Activated naive CD8-positive, alpha-beta T cell (primary cell): ENCODE measurements around the gene CHIA.
"Not testable (repeated sequence)": the region's sequence is repeated elsewhere in the genome, so short reads cannot be mapped to it uniquely, and the experiment has no call there.

Experiments used
- H3K27ac Mint-ChIP-seq: one replicate; pipeline ENCODE4 v1.8.0; 2021; ENCODE audit warnings: mixed read lengths
- H3K27me3 Mint-ChIP-seq: one replicate; pipeline ENCODE4 v1.8.0; 2021; ENCODE audit warnings: mixed read lengths
- H3K36me3 Mint-ChIP-seq: one replicate; pipeline ENCODE4 v1.8.0; 2021; ENCODE audit warnings: mixed read lengths
- H3K4me1 Mint-ChIP-seq: one replicate; pipeline ENCODE4 v1.8.0; 2021; ENCODE audit warnings: low read depth, mixed read lengths
- H3K4me3 Mint-ChIP-seq: one replicate; pipeline ENCODE4 v1.8.0; 2021; ENCODE audit warnings: mild to moderate bottlenecking, mixed read lengths
- H3K9me3 Mint-ChIP-seq: one replicate; pipeline ENCODE4 v1.8.0; 2021; ENCODE audit warnings: low read depth, mixed read lengths

CHIA gene

DNA sequence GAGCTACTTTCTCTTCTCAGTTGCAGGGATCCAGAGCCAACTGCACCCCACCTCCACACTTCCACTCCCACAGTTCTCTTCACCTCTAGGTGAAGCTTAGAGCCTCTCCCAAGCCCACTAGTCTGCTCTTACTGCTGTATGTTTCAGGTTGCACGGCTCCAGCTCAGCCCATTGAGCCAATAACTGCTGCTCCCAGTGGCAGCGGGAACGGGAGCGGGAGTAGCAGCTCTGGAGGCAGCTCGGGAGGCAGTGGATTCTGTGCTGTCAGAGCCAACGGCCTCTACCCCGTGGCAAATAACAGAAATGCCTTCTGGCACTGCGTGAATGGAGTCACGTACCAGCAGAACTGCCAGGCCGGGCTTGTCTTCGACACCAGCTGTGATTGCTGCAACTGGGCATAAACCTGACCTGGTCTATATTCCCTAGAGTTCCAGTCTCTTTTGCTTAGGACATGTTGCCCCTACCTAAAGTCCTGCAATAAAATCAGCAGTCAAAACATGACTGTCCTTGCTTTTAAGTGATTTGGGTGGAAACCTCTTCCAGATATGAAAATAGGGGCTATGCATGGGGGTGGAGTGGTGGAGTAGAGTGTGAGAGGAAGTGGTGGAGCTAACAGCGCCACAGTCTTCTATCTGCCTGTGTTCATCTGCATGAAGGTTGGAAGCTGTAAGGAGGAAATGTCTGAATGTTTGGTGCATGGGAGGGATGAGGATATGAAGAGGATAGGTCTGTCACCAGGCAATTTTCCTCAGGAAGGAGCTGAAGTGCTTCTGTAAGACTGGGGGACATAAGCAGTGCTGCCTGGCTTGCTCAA lies 29.6 kb downstream of the CHIA start:
- H3K36me3 Mint-ChIP-seq = no peaks in the 10 kb centered on the region

DNA sequence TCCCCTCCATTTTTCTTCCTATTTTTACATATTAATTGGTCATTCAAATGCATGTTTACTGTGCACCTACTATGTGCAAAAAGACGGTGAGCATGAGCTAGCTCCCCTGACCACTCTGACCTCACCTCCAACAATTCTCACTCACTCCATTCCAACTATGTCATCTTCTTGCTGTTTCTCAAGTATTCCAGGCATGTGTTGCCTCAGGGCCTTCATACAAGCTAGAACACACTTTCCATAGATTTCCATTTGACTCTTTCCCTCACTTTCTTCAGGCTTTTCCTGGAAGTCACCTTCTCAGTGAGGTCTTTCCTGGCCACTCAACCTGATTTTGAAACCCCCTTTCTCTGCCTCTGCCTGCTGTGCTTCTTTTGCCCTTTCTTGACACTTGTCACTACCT lies 32.6 kb downstream of the CHIA start:
- no peak overlapping the region for H3K27ac Mint-ChIP-seq
- no peak overlapping the region for H3K4me3 Mint-ChIP-seq
- H3K9me3 Mint-ChIP-seq = peaks cover 7% of the 10 kb centered on the region
- H3K27me3 Mint-ChIP-seq = no peaks in the 10 kb centered on the region
- H3K36me3 Mint-ChIP-seq = peaks cover 9% of the 10 kb centered on the region
- H3K4me1 Mint-ChIP-seq = peaks cover 8% of the 10 kb centered on the region

More for the DNA sequence above, 29.6 kb downstream of the CHIA start:
- Mint-ChIP-seq H3K27ac (no peak overlapping the region), H3K9me3 (no peaks in the 10 kb centered on the region), H3K4me1 (peaks cover 8% of the 10 kb centered on the region), H3K27me3 (no peaks in the 10 kb centered on the region), H3K4me3 (peak overlapping the region; percentile 3)

DNA sequence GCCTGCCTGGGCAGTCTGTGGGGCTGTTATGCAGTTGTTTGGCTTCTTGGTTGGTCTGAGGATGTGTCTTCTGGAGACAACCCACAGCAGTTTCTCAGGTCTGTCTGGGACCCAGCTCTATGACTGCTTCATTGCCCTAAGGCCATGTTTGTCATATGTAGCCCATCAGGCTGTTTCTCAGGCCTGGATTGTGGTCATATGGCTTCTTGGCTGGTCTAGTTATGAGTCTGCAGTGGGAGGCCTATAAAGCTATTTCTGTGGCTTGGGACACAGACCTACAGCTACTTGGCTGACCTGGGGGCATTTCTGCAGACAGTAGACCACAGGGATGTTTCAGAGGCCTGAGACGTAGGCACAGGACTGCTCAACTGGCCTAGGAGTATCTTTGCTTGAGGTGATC lies 41.5 kb downstream of the CHIA start:
- peaks cover 3% of the 10 kb centered on the region for H3K4me1 Mint-ChIP-seq
- no peak overlapping the region for H3K4me3 Mint-ChIP-seq
- H3K36me3 Mint-ChIP-seq = peaks cover 28% of the 10 kb centered on the region
- no peaks in the 10 kb centered on the region for H3K27me3 Mint-ChIP-seq
- H3K9me3 Mint-ChIP-seq = peaks cover 22% of the 10 kb centered on the region
- no peak overlapping the region for H3K27ac Mint-ChIP-seq

DNA sequence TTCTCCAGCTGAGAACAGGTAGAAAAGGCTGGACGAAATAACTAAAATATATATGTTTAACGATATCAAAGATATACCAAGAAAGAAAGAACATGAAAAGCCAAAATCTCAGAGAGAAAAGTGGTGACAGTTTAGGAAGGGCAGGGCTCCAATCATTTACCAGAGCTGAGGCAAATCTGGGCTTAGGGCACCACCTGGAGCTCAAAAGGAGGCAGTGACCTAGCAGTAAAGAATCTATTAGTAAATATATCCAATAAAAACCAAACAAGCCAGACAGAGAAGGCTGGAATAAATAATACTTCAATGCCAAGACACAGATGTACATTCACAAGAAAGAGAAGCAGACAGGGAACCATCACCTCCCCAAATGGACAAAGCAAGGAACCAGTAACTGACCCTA lies 43.5 kb downstream of the CHIA start:
- no peaks in the 10 kb centered on the region for H3K27me3 Mint-ChIP-seq
- peaks cover 9% of the 10 kb centered on the region for H3K36me3 Mint-ChIP-seq
- no peak overlapping the region for H3K27ac Mint-ChIP-seq
- no peak overlapping the region for H3K4me3 Mint-ChIP-seq
- peaks cover 5% of the 10 kb centered on the region for H3K9me3 Mint-ChIP-seq
- peaks cover 3% of the 10 kb centered on the region for H3K4me1 Mint-ChIP-seq

DNA sequence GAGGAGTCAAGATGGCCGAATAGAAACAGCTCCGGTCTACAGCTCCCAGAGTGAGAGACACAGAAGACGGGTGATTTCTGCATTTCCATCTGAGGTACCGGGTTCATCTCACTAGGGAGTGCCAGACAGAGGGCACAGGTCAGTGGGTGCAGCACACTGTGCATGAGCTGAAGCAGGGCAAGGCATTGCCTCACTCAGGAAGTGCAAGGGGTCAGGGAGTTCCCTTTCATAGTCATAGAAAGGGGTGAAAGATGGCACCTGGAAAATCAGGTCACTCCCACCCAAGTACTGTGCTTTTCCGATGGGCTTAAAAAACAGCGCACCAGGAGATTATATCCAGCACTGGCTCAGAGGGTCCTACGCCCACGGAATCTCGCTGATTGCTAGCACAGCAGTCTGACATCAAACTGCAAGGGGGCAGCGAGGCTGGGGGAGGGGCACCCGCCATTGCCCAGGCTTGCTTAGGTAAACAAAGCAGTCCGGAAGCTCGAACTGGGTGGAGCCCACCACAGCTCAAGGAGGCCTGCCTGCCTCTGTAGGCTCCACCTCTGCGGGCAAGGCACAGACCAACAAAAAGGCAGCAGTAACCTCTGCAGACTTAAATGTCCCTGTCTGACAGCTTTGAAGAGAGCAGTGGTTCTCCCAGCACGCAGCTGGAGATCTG lies 44.7 kb downstream of the CHIA start:
- not testable (repeated sequence) for H3K36me3 Mint-ChIP-seq, H3K4me3 Mint-ChIP-seq, H3K27me3 Mint-ChIP-seq, H3K27ac Mint-ChIP-seq, H3K4me1 Mint-ChIP-seq, H3K9me3 Mint-ChIP-seq

DNA sequence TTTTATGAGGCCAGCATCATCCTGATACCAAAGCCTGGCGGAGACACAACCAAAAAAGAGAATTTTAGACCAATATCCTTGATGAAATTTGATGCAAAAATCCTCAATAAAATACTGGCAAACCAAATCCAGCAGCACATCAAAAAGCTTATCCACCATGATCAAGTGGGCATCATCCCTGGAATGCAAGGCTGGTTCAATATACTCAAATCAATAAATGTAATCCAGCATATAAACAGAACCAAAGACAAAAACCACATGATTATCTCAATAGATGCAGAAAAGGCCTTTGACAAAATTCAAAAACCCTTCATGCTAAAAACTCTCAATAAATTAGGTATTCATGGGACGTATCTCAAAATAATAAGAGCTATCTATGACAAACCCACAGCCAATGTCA lies 48.2 kb downstream of the CHIA start:
- not testable (repeated sequence) for H3K27ac Mint-ChIP-seq, H3K4me1 Mint-ChIP-seq, H3K36me3 Mint-ChIP-seq, H3K27me3 Mint-ChIP-seq, H3K4me3 Mint-ChIP-seq, H3K9me3 Mint-ChIP-seq

- H3K27ac Mint-ChIP-seq = peak overlapping the region; percentile 69
- H3K9me3 Mint-ChIP-seq = no peaks in the 10 kb centered on the region
- peak overlapping the region; percentile 86 for H3K4me3 Mint-ChIP-seq
Measured at GRCh38 chr1:111346089-111346885, 55.6 kb downstream of the CHIA start.

DNA sequence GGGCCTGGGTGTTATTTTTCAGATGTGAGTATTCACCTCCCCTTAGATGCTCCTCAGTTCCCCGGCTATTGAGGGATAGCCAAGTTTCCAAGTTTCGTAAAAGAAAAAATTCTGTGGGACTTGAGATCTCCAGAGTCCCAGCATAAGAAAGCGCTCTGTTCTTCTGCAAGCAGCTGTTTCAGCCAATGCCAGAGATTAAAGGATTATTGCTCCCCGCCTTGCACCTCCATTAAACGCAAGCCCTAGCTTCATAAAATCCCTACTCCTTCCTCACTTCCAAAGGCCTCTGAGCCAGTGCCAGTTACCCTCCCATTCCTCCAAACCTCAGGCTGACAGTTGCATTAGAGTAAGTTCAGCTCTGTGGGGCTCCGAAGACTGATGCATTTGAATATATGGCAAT lies 56.4 kb downstream of the CHIA start:
- H3K4me3 Mint-ChIP-seq = peak overlapping the region; percentile 86
- no peaks in the 10 kb centered on the region for H3K9me3 Mint-ChIP-seq
- no peak overlapping the region for H3K27ac Mint-ChIP-seq
- H3K36me3 Mint-ChIP-seq = no peaks in the 10 kb centered on the region
- peaks cover 19% of the 10 kb centered on the region for H3K4me1 Mint-ChIP-seq
- H3K27me3 Mint-ChIP-seq = no peaks in the 10 kb centered on the region

More at GRCh38 chr1:111346089-111346885, 55.6 kb downstream of the CHIA start:
- H3K27me3 Mint-ChIP-seq = no peaks in the 10 kb centered on the region
- H3K4me1 Mint-ChIP-seq = peaks cover 19% of the 10 kb centered on the region
- H3K36me3 Mint-ChIP-seq = no peaks in the 10 kb centered on the region

GRCh38 chr1:111351700-111352099 lies 61.0 kb downstream of the CHIA start:
- Mint-ChIP-seq H3K4me1 (peaks cover 22% of the 10 kb centered on the region), H3K4me3 (no peak overlapping the region), H3K27ac (no peak overlapping the region), H3K36me3 (peaks cover 4% of the 10 kb centered on the region), H3K9me3 (no peaks in the 10 kb centered on the region), H3K27me3 (no peaks in the 10 kb centered on the region)

DNA sequence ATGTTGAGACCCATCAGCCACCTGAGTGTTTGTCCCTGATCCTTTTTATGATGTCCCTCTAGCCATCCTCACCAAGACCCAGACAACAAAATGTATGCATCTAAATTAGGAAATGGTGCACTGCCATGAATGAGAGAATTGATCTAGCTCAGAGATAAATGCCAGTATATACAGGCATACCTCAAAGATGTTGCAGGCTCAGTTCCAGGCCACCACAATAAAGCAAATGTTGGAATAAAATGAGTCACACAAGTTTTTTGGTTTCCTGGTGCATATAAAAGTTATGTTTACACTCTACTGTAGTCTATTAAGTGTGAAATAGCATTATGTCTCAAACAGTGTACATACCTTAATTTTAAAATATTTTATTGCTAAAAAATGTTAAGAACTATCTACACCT lies 63.9 kb downstream of the CHIA start:
- H3K27ac Mint-ChIP-seq = no peak overlapping the region
- H3K27me3 Mint-ChIP-seq = no peaks in the 10 kb centered on the region
- H3K4me1 Mint-ChIP-seq = peaks cover 11% of the 10 kb centered on the region
- peaks cover 4% of the 10 kb centered on the region for H3K36me3 Mint-ChIP-seq
- H3K9me3 Mint-ChIP-seq = no peaks in the 10 kb centered on the region
- no peak overlapping the region for H3K4me3 Mint-ChIP-seq

DNA sequence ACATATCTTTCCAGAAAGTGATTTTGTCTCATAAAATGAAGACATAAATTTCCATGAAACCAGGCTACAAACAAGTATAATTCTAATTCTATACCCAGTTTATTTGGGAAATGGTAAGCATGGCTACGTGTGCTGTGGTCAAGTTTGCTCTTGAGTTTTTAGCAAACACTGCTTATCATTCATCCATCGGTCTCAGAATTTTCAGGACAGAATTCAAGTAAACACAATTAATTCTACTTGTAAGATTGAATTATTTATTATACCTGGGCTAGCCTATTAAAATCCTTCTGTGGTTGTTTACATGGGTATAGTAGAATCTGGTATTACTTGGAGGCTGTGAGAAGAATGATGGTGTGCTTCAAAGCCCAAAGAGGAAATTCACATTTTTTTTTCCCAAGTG lies 68.3 kb downstream of the CHIA start:
- Mint-ChIP-seq H3K36me3 (peaks cover 4% of the 10 kb centered on the region), H3K27me3 (peaks cover 2% of the 10 kb centered on the region), H3K4me1 (peaks cover 11% of the 10 kb centered on the region), H3K4me3 (no peak overlapping the region), H3K27ac (no peak overlapping the region), H3K9me3 (no peaks in the 10 kb centered on the region)

DNA sequence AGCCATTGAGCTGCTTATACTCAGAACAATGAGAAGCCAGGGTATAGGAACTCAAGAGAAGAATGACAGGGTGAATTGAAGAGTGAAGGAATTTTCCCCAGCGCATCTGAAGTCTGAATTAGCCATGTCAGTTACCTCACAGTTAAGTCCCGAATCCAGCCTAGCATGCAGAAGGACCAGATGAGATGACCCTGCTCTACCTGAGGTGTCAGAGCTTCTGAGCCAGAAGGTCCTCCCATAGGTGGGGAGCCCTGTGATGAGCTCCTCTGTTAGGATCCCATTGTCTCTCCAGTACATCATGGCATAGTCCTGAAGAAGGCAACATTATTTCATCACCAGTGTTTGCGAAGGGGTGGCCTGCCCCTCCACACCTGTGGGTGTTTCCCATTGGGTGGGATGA lies 68.7 kb downstream of the CHIA start:
- Mint-ChIP-seq H3K9me3 (no peaks in the 10 kb centered on the region), H3K27me3 (peaks cover 3% of the 10 kb centered on the region), H3K4me1 (peaks cover 10% of the 10 kb centered on the region), H3K36me3 (peaks cover 4% of the 10 kb centered on the region), H3K4me3 (no peak overlapping the region), H3K27ac (no peak overlapping the region)

DNA sequence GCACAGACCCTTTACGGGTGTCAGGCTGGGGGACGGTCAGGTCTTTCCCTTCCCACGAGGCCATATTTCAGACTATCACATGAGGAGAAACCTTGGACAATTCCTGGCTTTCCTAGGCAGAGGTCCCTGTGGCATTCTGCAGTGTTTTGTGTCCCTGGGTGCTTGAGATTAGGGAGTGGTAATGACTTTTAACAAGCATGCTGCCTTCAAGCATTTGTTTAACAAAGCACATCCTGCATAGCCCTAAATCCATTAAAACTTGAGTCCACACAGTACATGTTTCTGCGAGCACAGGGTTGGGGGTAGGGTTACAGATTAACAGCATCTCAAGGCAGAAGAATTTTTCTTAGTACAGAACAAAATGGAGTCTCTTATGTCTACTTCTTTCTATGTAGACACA lies 69.6 kb downstream of the CHIA start:
- not testable (repeated sequence) for H3K27ac Mint-ChIP-seq, H3K27me3 Mint-ChIP-seq, H3K36me3 Mint-ChIP-seq, H3K4me3 Mint-ChIP-seq, H3K9me3 Mint-ChIP-seq, H3K4me1 Mint-ChIP-seq

DNA sequence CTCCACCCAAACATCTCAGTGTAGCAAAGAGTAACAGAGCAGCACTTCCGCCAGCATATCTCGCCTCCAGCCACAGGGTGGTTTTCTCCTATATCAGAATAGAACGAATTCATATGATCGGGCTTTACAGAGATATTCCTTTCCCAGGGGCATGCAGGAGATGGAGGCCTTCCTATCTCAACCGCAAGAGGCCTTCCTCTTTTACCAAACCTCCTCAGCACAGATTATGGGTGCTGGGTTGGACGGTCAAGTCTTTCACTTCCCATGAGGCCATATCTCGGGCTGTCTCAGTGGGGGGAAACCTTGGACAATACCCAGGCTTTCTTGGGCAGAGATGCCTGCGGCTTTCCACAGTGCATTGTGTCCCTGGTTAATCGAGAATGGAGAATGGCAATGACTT lies 71.1 kb downstream of the CHIA start:
- Mint-ChIP-seq H3K4me3 (no peak overlapping the region), H3K4me1 (no peaks in the 10 kb centered on the region), H3K9me3 (no peaks in the 10 kb centered on the region), H3K36me3 (no peaks in the 10 kb centered on the region), H3K27me3 (peaks cover 11% of the 10 kb centered on the region), H3K27ac (no peak overlapping the region)

GRCh38 chr1:111364690-111365089 lies 74.0 kb downstream of the CHIA start:
- no peaks in the 10 kb centered on the region for H3K9me3 Mint-ChIP-seq
- H3K27me3 Mint-ChIP-seq = peaks cover 16% of the 10 kb centered on the region
- H3K27ac Mint-ChIP-seq = no peak overlapping the region
- H3K4me1 Mint-ChIP-seq = no peaks in the 10 kb centered on the region
- H3K36me3 Mint-ChIP-seq = no peaks in the 10 kb centered on the region
- H3K4me3 Mint-ChIP-seq = no peak overlapping the region
